Raji (cell line): ENCODE measurements around the gene AFAP1.

ENCODE experiments used
- POLR2A ChIP-seq: IDR thresholded peaks from 2 replicates; pipeline ENCODE4 v1.6.1; 2011; ENCODE audit warnings: low read depth, low read length, control low read depth; ENCODE audit not compliant: insufficient read depth

Gene AFAP1

DNA sequence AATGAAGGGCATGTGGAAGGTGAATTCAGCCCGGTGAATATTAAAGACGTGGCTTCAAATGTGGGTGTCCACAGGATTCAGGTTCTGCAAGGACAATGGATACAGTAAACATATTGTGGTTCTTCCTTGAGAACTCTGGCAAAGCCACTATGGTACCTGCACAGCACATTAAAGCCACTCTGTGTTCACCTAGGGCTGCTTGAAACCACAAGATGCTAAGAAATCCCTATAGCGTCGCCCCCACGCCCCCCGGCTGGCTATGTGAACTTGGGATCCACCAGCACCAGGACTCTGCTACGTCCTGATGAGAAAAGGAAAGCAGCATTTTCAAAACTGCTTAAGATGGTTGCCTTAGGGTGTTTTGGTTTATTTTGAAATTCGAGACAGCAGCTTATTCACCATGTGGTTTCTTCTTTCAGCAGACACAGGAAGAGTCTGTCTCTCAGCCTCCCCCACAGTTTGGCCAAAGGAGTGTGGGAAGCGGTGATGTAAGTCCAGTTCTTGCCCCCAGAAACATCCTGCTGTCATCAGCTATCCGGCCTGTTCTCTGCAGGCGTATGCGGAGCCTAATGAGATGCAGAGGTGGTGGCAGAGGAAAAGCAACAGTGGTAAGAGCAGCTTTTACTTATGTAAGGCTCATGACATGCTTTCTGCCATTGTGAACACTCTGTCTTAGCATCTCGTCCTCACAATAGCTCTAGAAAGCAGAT is 111.5 kb downstream of the AFAP1 start:
- no peak for TF ChIP-seq POLR2A

DNA sequence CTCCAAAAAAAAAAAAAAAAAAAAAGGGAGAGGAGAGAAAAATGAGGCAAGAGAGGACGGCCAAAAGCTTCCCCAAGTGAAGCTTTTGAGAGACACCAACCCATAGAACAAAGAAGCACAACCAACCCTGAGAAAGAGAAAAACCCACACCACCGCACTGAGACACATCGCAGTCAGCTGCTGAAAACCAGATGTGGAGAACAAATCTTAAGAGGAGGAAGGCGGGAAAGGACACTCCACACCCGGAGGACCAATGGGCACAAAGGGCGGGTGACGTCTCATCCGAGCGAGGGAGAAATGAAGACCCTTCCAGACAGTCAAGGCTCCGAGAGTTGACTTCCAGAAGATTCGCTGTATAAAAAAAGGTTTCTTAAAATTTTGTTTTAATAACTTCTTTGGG is 112.1 kb downstream of the AFAP1 start:
- TF ChIP-seq POLR2A, result no peak

DNA sequence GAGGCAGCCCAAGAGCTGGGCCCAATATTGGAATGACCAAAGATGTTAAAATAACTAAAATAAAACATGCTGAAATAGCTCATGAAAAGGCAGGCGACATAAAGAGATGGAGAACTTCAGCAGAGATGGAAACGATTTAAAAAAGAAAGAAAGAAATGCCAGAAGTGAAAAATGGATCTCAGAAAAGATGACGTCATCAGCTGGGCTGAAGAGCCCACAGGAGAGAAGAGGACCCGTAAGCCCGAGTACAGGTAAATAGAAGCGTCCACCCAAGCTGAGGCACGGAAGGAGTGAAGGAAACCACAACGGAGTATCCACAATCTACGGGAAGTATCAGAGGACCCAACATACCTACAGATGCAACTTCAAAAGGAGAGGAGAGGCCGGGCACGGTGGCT is 112.8 kb downstream of the AFAP1 start:
- TF ChIP-seq POLR2A, result no peak

DNA sequence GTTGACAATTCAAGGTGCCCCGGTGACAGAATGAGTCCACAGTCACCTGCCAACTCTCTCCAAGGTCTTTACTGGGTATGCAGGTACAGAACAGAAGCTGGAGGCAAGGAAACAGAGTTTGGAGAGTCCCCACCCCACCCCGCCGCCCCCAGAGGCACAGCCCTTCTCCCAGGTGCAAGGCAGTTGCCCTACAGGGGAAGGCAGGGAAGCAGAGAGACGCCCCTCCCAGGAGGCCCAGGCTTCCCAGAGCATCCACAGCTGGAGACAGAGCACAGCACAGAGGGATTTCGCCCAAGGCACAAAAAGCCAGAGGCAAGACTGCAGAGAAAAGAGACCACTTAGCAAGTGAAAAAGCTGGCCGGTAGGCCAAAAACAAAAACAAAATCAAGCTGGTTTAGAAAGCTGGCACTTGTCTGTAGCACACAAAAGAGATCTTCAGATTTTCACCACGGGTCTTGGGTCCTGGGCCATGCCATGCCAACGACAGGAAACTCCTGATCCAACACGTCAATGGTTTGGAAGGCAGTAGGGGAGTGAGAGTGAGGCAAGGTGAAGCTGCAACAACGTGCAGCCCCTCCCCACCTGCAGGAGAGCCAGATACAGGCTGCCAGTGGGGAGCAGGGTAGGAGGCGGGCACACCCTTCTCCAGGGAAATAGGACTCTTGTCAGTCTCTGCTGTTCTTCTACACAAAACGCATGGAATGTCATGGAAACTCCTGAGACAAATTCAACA is 113.3 kb downstream of the AFAP1 start:
- no peak for TF ChIP-seq POLR2A

DNA sequence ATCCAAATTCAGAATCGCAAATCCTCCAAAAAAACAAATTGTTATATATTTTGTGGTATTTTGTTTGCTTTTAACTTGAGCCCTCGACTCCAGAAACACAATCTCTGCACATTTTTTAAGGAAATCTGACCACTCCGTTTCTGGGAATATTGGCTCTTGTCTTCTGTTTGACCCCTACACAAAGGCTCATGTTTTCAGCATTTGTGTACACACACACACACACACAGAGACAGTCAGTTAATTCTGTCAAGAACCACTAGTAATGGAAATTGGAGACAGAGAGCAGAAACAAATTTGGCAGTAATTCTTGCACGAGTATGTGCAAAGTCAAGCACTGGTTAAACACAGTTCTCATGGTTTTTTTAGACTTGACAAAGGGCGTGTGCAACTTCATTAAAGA is 115.4 kb downstream of the AFAP1 start:
- TF ChIP-seq POLR2A, result no peak

DNA sequence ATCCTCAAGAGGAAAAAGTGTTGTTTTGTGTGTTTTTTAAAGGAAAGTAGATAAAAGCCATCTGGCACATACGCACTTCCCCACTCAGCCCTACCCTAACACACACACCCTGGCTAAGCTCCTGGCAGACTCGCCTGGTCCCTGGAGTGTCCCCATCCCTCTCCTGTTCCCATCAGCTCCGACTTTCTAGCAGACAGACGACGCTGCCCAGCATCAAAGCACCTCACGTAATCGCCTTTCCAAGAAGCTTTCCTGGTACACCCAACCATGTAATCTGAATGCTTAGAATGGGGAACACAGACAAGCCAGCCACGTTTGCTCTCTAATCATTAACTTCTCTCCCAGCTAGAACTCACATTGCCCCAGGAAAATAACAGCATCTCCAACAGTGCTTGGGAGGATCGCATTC is 116.2 kb downstream of the AFAP1 start:
- TF ChIP-seq POLR2A, result no peak

DNA sequence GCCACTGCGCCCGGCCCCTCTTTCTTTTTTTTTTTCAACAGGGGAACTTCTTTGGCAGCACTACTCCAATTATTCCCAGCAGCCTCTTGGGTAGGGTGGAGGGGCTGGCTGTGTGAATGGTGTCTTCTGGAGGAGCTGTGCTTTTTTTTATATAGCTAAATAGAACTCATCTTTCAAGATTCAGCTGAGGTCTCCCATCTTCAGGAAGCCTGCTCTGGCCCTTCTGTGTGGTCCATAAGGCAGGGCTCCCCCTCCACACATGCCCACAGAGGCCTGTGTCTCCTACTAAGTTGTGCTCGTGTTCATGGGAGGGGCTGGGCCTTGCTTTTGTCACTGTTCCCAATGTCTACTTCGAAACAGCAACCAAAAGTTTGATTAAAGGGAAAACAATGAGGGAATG is 116.8 kb downstream of the AFAP1 start:
- TF ChIP-seq POLR2A, result no peak

DNA sequence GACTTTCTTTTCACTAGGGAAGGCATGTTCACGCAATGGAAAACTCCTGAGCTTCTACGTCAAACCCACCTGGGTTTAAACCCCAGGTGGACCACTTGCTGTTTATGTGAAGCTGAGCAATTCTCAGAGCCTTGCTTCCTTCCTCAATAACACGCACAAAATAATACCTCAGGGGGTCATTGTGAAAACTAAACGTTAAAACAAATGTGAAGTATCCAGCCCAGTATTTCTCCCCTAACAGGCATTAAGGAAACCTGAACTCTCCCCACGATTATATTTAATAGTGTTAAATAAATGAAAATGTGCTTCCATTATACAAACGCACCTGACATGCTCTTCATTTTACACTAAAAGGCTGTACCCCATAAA is 117.5 kb downstream of the AFAP1 start:
- no peak for TF ChIP-seq POLR2A

DNA sequence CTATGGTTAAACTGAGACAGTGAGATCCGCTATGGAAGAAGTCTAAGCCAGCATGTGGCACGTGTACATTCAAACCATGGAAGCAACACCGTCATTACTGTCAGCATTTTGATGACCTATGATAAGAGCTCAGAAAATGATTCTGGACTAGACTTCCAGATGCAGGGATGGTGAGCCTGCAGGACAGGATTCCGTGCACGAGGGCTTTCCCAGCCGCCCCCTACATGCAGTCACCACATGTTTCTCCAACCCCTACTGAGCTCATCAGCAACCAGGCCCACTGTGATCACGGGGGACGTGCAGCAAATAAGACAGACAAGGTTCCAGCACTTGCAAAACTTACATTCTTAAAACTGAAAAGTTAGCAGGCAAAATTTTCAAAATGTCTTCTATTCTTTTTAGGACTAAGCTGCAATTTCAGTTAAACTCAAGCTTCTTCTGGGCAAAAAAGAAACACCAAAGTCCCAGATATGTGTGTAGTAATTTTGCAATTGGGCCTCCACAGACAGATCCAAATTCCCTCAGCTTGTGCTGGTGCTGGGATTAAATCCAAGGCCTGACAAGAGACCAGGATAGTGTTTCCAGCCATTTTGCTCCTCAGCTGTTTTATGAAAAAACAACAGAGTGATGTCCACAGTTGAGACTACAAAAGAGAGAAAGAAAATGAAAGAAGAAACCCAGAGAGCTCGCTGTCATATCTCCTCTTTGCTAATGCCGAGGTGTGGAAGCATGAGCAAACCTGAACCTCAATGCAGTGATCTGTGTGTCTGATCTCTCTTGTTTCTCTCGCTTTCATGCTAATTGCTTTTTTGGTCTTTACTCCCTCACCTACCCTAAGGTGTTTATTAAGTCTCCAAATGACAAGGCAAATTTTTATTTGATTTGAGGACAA is 118.2 kb downstream of the AFAP1 start:
- no peak for TF ChIP-seq POLR2A

DNA sequence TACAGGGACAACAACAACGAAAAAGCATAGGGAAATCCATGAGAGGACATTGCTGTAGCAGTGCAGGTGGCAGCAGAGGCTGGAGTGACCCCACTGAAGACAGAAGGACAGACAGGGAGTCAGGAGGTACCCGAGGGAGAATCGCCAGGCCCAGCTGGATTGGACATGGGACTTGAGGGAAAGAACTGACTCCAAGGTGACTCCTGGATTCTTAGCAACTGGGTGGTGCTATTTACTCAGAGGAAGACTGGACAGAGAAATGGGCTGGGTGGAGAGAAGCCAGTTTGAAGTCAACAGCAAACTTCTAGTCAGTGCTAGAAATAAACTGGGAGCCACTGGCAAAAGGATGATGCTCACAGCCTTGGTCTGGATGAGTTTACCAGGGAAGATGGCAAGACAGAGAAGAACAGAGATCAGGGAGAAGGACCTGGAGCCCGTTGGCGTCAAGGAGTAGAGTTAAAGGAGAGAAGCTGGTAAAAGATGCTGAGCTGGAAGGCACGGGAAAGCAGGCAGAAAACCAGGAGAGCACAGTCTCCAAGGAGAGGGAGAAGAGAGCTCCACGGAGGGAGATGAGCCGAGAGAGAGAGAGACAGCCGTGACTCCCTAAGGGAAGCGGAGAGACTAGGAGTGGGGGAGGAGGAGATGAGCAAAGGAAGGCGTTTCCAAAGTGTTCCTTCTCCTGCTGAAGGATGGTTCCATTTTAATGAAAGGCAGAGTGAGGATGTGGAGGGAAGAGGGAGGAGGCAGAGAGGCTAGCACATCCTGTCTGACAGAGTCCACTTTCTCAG is 119.4 kb downstream of the AFAP1 start:
- no peak for TF ChIP-seq POLR2A

DNA sequence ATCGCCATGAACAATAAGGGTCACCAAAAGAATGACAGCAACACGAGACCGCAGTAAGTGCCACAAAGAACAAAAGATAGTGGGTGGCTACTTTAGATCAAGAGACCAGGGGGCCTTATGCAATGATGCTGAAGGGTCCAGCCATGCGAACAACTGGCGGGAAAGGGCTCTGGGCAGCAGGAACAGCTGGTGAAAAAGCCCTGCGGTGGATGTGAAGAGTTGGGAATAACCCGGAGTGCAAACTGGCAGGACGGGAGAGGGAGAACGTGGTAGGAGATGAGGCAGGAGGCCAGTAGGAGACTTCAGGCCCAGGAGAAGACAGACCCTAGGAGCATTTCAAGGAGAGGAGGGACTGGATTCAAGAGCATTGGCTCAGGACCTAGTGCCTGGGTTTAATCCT is 120.2 kb downstream of the AFAP1 start:
- no peak for TF ChIP-seq POLR2A

DNA sequence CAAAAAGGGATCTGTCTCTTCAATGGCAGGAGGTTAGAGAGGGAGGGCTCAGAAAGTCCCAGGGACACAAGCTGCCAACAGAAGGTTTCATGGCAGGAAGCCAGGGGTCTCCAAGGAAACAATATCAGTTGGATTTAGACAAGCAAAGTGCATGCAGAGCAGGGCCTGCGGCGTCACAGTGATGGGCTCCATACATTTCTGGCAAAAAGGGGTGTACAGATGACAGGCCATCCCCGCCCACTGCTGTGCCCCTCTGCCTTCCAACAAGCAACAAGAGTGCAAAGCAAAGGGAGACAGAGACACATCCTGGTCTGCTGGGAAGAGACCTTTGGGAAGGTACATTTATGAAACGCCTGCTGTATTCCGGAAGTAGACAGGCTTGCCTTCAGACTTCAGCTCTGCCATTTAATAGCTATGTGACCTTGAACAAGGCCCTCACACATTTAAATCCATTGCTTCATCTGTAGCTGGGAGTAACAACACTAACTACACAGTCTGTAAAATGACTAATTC is 121.2 kb downstream of the AFAP1 start:
- no peak for TF ChIP-seq POLR2A

DNA sequence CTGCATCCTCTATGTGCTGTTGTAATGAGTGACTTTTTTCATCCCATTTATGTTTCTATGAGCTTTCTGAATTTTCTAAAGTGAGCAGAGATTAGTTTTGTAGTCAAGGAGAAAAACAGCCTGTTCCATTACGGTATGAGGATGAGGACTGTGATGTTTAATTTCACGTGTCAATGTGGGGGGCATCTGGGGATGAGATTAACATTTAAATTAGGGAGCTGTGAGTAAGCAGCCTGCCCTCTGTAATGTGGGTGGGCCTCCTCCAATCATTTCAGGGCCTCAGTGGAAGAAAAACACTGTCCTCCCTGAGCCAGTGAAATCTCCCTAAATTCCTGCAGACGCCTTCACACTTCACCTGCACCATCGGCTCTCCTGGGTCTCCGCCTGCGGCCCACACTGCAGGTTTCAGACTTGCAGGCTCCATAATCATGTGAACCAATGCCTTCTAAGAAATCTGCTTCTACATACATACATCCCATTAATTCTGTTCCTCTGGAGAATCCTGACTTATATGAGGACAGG is 121.7 kb downstream of the AFAP1 start:
- TF ChIP-seq POLR2A, result no peak

DNA sequence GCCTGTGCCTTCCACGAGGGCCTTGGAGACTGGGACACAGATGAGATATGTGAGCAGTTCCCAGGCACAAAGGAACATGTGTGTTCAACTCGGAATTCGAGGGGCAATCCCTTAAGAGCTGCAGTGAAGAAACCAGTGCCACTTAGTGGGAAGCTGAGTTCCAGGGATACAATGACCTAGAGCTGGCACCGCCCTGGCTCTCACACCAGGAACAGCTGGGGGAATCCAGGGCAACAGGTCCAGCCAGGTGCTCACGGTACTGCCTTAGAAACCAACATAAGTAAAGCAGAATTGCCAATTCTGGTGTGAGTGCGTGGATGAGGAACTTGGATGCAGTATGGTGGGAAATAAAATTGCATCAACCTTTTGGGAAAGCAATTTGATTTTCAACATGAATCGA is 122.9 kb downstream of the AFAP1 start:
- no peak for TF ChIP-seq POLR2A

DNA sequence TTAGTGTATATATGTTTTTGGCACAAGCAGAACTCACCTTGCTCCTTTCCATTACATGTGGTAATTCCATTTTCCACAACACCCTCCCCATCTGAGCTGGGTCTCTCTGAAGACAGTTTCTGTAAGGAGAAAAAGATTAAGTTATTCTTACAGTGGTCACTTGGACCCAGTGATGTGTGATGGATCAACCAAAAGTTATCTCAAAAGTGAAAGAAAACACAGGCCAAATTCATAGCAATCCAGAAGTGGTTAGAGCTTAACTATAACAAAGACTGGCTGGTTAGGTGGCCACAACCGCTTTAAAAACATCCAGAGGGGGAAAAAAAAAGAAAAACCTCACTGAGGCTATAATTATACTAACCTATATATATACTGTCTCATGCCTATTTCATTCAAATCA is 123.7 kb downstream of the AFAP1 start:
- no peak for TF ChIP-seq POLR2A

DNA sequence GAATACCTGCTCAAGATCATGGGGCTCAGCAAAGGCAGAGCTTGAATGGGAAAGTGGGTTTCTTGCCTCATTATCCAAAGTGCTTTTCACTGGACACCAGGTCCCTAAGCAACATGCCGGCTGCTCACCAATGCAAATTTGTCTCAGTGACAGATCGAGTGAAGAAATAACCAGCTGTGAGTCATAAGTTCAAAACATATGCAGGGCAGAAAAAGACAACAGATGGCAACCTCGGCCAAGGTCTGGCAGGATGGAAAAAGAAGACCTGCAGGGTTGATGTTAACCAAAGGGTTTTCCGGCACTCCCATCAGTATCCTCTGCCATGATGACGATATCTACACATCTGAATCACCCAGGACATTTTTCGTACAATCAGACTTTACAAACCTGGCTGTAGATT is 124.1 kb downstream of the AFAP1 start:
- no peak for TF ChIP-seq POLR2A
